Stimulated activated CD8-positive, alpha-beta memory T cell treated with anti-CD3 and anti-CD28 coated beads, Interleukin-7, amount 100 ng/mL, for 4 hours (primary cell): Measurements from ENCODE around the gene LAYN.

Experiments
- DNase-seq, 2 donors: peaks; one replicate each; pipeline ENCODE4 v3.0.0-alpha.2; 2020; ENCODE audit warnings: low read depth in 2 of 2

LAYN gene

GRCh38 chr11:111561791-111562325 is 21.3 kb downstream of the LAYN start:
- DNase-seq, result no peak

GRCh38 chr11:111562692-111563389 is 22.3 kb downstream of the LAYN start:
- DNase-seq, result no peak

GRCh38 chr11:111565114-111565720 is 24.7 kb downstream of the LAYN start:
- peak in 1 of 2 donors; percentile 40 for DNase-seq

- no peak for DNase-seq
These were observed 25.8 kb downstream of the LAYN start for GRCh38 chr11:111566324-111566723.

GRCh38 chr11:111569476-111569875 is 29.0 kb downstream of the LAYN start:
- DNase-seq, result no peak

- no peak for DNase-seq
These were observed 30.3 kb downstream of the LAYN start for GRCh38 chr11:111570796-111571195.

GRCh38 chr11:111571829-111572501 is 31.4 kb downstream of the LAYN start:
- DNase-seq, result no peak

- DNase-seq, result no peak
These were observed 32.1 kb downstream of the LAYN start for GRCh38 chr11:111572581-111572980.

GRCh38 chr11:111573821-111574249 is 33.3 kb downstream of the LAYN start:
- DNase-seq, result no peak

- no peak for DNase-seq
These were observed 34.1 kb downstream of the LAYN start for GRCh38 chr11:111574373-111575225.

- DNase-seq, result no peak
These were observed 35.2 kb downstream of the LAYN start for GRCh38 chr11:111575740-111576139.

GRCh38 chr11:111577821-111578220 is 37.3 kb downstream of the LAYN start:
- no peak for DNase-seq

- DNase-seq, result no peak
These were observed 40.8 kb downstream of the LAYN start for GRCh38 chr11:111581341-111581740.

GRCh38 chr11:111582163-111582562 is 41.6 kb downstream of the LAYN start:
- DNase-seq, result no peak

GRCh38 chr11:111582881-111583280 is 42.4 kb downstream of the LAYN start:
- DNase-seq, result no peak

- no peak for DNase-seq
These were observed 44.9 kb downstream of the LAYN start for GRCh38 chr11:111585371-111585770.

GRCh38 chr11:111586388-111586831 is 45.9 kb downstream of the LAYN start:
- DNase-seq, result peak in 1 of 2 donors; percentile 24

GRCh38 chr11:111589114-111589513 is 48.6 kb downstream of the LAYN start:
- DNase-seq, result no peak

- no peak for DNase-seq
These were observed 49.5 kb downstream of the LAYN start for GRCh38 chr11:111589886-111590499.

GRCh38 chr11:111591187-111591960 is 50.9 kb downstream of the LAYN start:
- no peak for DNase-seq
